Measurements from ENCODE around the gene NTN3. TPM values are rescaled to one million over a fixed set of nuclear protein-coding genes. Genes with fewer than 3 reads are reported as not detected.

Gene NTN3
- total RNA-seq, 1 experiment from 2014 or later, result 0.39 TPM

DNA sequence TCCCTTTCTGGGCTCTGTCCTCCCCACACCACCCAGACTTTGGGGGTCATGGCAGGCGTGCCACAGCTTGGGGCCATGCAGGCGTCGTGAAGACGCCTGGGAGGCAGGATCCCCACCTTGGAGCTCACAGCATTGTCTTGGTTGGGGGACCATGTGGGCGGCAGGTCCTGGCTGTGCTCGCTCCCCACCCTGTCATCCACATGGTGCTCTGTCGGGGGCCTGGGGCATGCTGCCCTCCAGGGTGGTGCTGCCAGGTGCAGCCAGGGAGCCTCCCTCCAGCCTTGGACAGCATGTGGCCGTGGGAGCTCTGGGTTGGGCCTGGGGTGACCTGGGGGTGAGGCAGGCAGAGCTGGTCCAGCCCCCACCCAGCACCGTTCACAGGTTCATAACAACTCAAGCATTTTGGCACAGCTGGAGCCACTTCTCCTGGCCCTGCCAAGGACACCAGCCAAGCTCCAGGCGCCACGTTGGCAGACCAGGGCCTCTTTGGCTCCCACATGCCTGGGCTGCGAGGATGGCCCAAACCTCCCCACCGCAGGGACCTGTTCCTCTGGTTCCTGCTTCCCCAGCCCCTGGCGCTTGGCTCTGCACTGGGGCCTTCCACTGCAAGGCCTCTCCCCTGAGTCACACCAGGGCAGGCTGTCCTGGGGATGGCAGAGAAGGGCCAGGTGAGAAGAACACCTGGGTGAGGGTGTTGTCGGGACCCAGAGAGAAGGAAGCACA lies 27.6 kb downstream of the NTN3 start:
- Histone ChIP-seq H3K4me1 (0 out of 2 replicates have a peak, but pooled peaks cover 8% of the 10 kb centered on the region), H3K4me3 (ENCODE audit: low read depth, low read length) (no peak overlapping the region), H3K36me3 (ENCODE audit: control insufficient read depth, insufficient read depth, low read length) (no peaks in the 10 kb centered on the region), H3K27me3 (replicated peaks; ENCODE audit: control insufficient read depth, insufficient read depth, low read length) (no peaks in the 10 kb centered on the region), H3K9me3 (no peaks in the 10 kb centered on the region)
- no TSS peak for BruUV-seq (replicated peaks)
- no peaks in the 10 kb centered on the region for H3K9me3 Mint-ChIP-seq (ENCODE audit: unreplicated experiment)
- H3K4me1 Mint-ChIP-seq (ENCODE audit: low read depth, unreplicated experiment), result peaks cover 6% of the 10 kb centered on the region
- CTCF ChIA-PET, result no interaction called here
- no peaks in the 10 kb centered on the region for H3K27me3 Mint-ChIP-seq (ENCODE audit: insufficient read depth, unreplicated experiment)
- no peak overlapping the region for H3K27ac Mint-ChIP-seq (ENCODE audit: unreplicated experiment)
- POLR2A ChIA-PET, result no interaction called here
- peaks cover 10% of the 10 kb centered on the region for H3K36me3 Mint-ChIP-seq (ENCODE audit: insufficient read depth, unreplicated experiment)
- TF ChIP-seq, protein P1, sequence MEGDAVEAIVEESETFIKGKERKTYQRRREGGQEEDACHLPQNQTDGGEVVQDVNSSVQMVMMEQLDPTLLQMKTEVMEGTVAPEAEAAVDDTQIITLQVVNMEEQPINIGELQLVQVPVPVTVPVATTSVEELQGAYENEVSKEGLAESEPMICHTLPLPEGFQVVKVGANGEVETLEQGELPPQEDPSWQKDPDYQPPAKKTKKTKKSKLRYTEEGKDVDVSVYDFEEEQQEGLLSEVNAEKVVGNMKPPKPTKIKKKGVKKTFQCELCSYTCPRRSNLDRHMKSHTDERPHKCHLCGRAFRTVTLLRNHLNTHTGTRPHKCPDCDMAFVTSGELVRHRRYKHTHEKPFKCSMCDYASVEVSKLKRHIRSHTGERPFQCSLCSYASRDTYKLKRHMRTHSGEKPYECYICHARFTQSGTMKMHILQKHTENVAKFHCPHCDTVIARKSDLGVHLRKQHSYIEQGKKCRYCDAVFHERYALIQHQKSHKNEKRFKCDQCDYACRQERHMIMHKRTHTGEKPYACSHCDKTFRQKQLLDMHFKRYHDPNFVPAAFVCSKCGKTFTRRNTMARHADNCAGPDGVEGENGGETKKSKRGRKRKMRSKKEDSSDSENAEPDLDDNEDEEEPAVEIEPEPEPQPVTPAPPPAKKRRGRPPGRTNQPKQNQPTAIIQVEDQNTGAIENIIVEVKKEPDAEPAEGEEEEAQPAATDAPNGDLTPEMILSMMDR (IDR thresholded peaks at IDR 0.05; ENCODE audit: insufficient read depth in 1 of 2, low read depth in 1 of 2, low read length in 1 of 2, severe bottlenecking in 1 of 2, unreplicated experiment in 1 of 2), result no peak
- no peak for DNase-seq
- intact Hi-C loops (cut with micrococcal nuclease; ENCODE audit: unreplicated experiment), result no loop called here
- H3K4me3 Mint-ChIP-seq (ENCODE audit: unreplicated experiment), result no peak overlapping the region

DNA sequence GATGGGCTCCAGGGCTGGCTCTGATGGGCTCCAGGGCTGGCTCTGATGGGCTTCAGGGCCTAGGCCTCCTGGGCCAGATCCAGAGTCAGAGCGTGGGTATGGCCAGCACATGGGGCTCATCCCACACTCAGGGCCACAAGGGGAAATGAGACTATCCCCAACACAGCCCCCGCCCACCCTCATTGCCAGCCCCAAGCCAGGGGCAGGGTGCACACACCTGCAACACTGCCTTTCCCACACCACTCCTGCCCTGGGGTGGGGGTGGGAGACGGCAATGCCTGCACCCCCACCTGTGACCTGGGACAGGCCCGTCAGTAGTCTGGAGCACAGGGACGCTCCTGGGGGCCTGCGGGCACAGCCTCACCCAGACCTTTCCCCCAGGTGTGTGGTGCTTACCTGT lies 28.4 kb downstream of the NTN3 start:
- Histone ChIP-seq H3K4me1 (0 out of 2 replicates have a peak, but pooled peaks cover 8% of the 10 kb centered on the region), H3K27me3 (replicated peaks; ENCODE audit: control insufficient read depth, insufficient read depth, low read length) (no peaks in the 10 kb centered on the region), H3K36me3 (ENCODE audit: control insufficient read depth, insufficient read depth, low read length) (no peaks in the 10 kb centered on the region), H3K9me3 (no peaks in the 10 kb centered on the region), H3K4me3 (ENCODE audit: low read depth, low read length) (no peak overlapping the region)
- Mint-ChIP-seq H3K4me3 (ENCODE audit: unreplicated experiment) (no peak overlapping the region), H3K36me3 (ENCODE audit: insufficient read depth, unreplicated experiment) (peaks cover 10% of the 10 kb centered on the region), H3K27ac (ENCODE audit: unreplicated experiment) (no peak overlapping the region), H3K9me3 (ENCODE audit: unreplicated experiment) (no peaks in the 10 kb centered on the region), H3K27me3 (ENCODE audit: insufficient read depth, unreplicated experiment) (no peaks in the 10 kb centered on the region), H3K4me1 (ENCODE audit: low read depth, unreplicated experiment) (peaks cover 6% of the 10 kb centered on the region)
- TF ChIP-seq, protein P1 (IDR thresholded peaks at IDR 0.05; ENCODE audit: insufficient read depth in 1 of 2, low read depth in 1 of 2, low read length in 1 of 2, severe bottlenecking in 1 of 2, unreplicated experiment in 1 of 2), result no peak
- DNase-seq, result no peak
- ChIA-PET POLR2A (no interaction called here), CTCF (no interaction called here)
- intact Hi-C loops (cut with micrococcal nuclease; ENCODE audit: unreplicated experiment), result no loop called here
- BruUV-seq (replicated peaks), result no TSS peak

DNA sequence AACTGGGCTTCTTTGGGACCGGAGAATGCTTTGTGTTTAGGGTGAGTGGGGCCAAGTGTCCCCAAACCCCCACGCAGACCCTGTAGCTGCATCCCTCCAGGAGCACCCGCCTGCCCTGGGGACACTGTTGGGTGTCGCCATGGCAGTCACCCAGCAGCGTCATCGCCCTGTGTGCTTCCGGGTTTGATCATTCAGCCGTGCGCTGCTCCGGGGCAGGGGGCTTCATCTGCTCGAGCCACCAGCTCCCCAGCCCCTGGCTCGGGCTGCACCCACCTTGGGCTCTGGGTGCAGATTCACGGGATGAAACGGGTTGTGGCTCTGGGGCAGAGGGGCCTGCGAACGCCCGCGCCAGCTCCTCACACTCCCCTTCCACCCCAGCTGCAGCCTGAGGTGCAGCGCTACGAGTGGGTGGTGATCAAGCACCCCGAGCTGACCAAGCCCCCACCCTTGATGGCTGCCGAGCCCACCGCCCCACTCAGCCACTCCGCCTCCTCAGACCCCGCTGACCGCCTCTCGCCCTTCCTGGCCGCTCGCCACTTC lies 28.9 kb downstream of the NTN3 start:
- TF ChIP-seq, protein P1 (IDR thresholded peaks at IDR 0.05; ENCODE audit: insufficient read depth in 1 of 2, low read depth in 1 of 2, low read length in 1 of 2, severe bottlenecking in 1 of 2, unreplicated experiment in 1 of 2), result no peak
- H3K36me3 ChIP-seq (ENCODE audit: control insufficient read depth, insufficient read depth, low read length), result no peaks in the 10 kb centered on the region
- no peak overlapping the region for H3K4me3 Mint-ChIP-seq (ENCODE audit: unreplicated experiment)
- H3K27me3 ChIP-seq (replicated peaks; ENCODE audit: control insufficient read depth, insufficient read depth, low read length), result no peaks in the 10 kb centered on the region
- no peak overlapping the region for H3K27ac Mint-ChIP-seq (ENCODE audit: unreplicated experiment)
- ChIA-PET POLR2A (no interaction called here), CTCF (interaction anchor here (1.9 kb wide), 1 partner anchor 306 kb away, joined by 11 read pairs; no protein-coding TSS in a partner anchor)
- no peak overlapping the region for H3K4me3 ChIP-seq (ENCODE audit: low read depth, low read length)
- 0 out of 2 replicates have a peak, but pooled peaks cover 8% of the 10 kb centered on the region for H3K4me1 ChIP-seq
- no peaks in the 10 kb centered on the region for H3K9me3 Mint-ChIP-seq (ENCODE audit: unreplicated experiment)
- no peak for DNase-seq
- H3K27me3 Mint-ChIP-seq (ENCODE audit: insufficient read depth, unreplicated experiment), result no peaks in the 10 kb centered on the region
- H3K36me3 Mint-ChIP-seq (ENCODE audit: insufficient read depth, unreplicated experiment), result peaks cover 10% of the 10 kb centered on the region
- no peaks in the 10 kb centered on the region for H3K9me3 ChIP-seq
- H3K4me1 Mint-ChIP-seq (ENCODE audit: low read depth, unreplicated experiment), result peaks cover 6% of the 10 kb centered on the region
- BruUV-seq (replicated peaks), result no TSS peak
- intact Hi-C loops (cut with micrococcal nuclease; ENCODE audit: unreplicated experiment), result loop anchor here (2.0 to 10.0 kb wide), 4 partner anchors 25 to 305 kb away; partner anchors contain the start of genes ABCA3 and TBC1D24

Data from Caco-2 (cell line).